Lung (tissue), 12 donors: ENCODE results near the gene RNU5D-1. TPM values are rescaled to one million over a fixed set of nuclear protein-coding genes. Genes with fewer than 3 reads are reported as not detected.

Experiments
- ATAC-seq: fragments of 200-7000 bp; cut with Tn5 transposase; one replicate; pipeline ENCODE4 v1.9.1; 2020; ENCODE audit warnings: moderate number of reproducible peaks; ENCODE audit not compliant: insufficient read depth, low FRiP score
- DNase-seq, 3 donors: peaks; one replicate each; pipeline ENCODE4 v3.0.0-alpha.2; 2013 to 2017
- H3K27ac ChIP-seq, 2 donors: one replicate each; pipeline ENCODE4 v1.5.1; 2013; ENCODE audit warnings: mild to moderate bottlenecking in 2 of 2, moderate library complexity in 2 of 2, control low read depth in 1 of 2, inconsistent platforms in 1 of 2, low read depth in 1 of 2, low read length in 1 of 2
- H3K27me3 ChIP-seq, 3 donors: one replicate each; pipeline ENCODE4 v1.5.1; 2013; ENCODE audit warnings: low read length in 2 of 3; ENCODE audit not compliant: control insufficient read depth in 3 of 3, insufficient read depth in 3 of 3
- H3K36me3 ChIP-seq, 4 donors: one replicate each; pipeline ENCODE4 v1.5.1; 2013; ENCODE audit warnings: low read length in 4 of 4, mild to moderate bottlenecking in 1 of 4, moderate library complexity in 1 of 4; ENCODE audit not compliant: control insufficient read depth in 4 of 4, insufficient read depth in 4 of 4
- H3K4me1 ChIP-seq, 5 donors: one replicate each; pipeline ENCODE4 v1.5.1; 2013; ENCODE audit warnings: low read length in 5 of 5, mild to moderate bottlenecking in 2 of 5, moderate library complexity in 1 of 5; ENCODE audit not compliant: control insufficient read depth in 5 of 5, insufficient read depth in 5 of 5
- H3K4me3 ChIP-seq: one replicate; pipeline ENCODE4 v1.5.1; 2013; ENCODE audit warnings: mild to moderate bottlenecking, control low read depth, moderate library complexity
- H3K9ac ChIP-seq, 2 donors: one replicate each; pipeline ENCODE4 v1.5.1; 2013; ENCODE audit warnings: low read length in 2 of 2, control low read depth in 1 of 2; ENCODE audit not compliant: insufficient read depth in 1 of 2
- H3K9me3 ChIP-seq, 4 donors: one replicate each; pipeline ENCODE4 v1.5.1; 2013; ENCODE audit warnings: low read length in 3 of 4, mild to moderate bottlenecking in 1 of 4, moderate library complexity in 1 of 4; ENCODE audit not compliant: control insufficient read depth in 4 of 4, insufficient read depth in 3 of 4
- WGBS, 2 donors: extraction: QIAGEN DNeasy Blood & Tissue Kit; methylation state at CpG; one replicate each; pipeline ENCODE4 v1.1.7; 2013; 5-methylcytosine and 5-hydroxymethylcytosine counted together
- polyA plus RNA-seq, 2 donors: library from polyadenylated mRNA; stranded (reverse); fragments of 200-250 nt; gene quantifications; one replicate each; pipeline ENCODE4 v1.2.1, GENCODE V29; 2013
- total RNA-seq, 2 donors: library from RNA; depleted of rRNA in 1 of 2; stranded (reverse); fragments of >200 nt in 1 of 2; gene quantifications; one replicate each; pipeline ENCODE4 v1.2.1, GENCODE V29; 2014 to 2021
- TF ChIP-seq, protein P1 (sequence below): IDR thresholded peaks from 2 replicates; pipeline ENCODE4 v1.5.1; 2012; ENCODE audit warnings: mild to moderate bottlenecking; ENCODE audit errors: control extremely low read depth, extremely low read depth
- donor health status: control.
- donor health status: control.
- donor health status: Bipolar disorder and iron deficiency.
- donor health status: healthy.
- donor health status: DM: yes; HTN: yes; CAD: no.

The RNU5D-1 gene
- total and polyA plus RNA-seq, 4 donors = not detected

DNA sequence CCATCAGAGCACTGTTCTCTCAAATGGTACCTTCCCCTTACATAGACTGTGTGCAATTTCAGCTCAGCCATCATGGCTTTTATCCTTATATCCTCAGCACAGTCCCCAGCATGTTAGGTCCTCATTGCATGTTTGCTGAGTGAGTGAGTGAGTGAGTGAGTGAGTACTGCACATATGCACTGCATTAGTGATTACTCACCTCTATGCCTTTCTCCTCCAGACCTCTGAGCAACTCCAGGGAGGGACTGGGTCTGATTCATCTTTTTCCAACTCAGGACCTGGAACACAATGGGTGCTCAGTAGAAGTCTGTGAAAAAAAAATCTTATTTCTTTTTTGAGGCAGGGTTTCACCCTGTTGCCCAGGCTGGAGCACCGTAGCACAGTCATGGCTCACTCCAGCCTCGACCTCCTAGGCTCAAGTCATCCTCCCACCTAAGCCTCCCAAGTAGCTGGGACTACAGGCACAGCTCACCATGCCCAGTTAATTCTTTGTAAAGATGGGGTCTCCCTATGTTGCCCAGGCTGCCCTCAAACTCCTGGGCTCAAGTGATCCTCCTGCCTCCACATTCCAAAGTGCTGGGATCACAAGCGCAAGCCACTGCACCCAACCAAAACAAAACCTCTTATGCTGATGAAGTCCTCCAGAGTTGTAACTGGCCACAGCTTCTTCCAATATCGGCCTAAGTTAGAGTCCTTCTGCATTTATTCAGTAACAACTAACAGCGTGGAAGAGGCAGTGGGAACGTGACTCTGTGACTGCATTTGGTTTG lies 23.7 kb downstream of the RNU5D-1 start:
- Histone ChIP-seq H3K36me3 (no peaks in the 10 kb centered on the region), H3K27ac (no peak overlapping the region), H3K4me3 (no peak overlapping the region), H3K27me3 (no peaks in the 10 kb centered on the region), H3K9me3 (peaks cover 0 to 3% (median 0%) of the 10 kb centered on the region in 4 donors), H3K4me1 (peaks cover 0 to 4% (median 0%) of the 10 kb centered on the region in 5 donors), H3K9ac (no peak overlapping the region)
- DNase-seq = no peak
- 92 to 94% methylated on average over 6 of the region's 6 CpGs for WGBS, 2 donors
- TF ChIP-seq, protein P1, sequence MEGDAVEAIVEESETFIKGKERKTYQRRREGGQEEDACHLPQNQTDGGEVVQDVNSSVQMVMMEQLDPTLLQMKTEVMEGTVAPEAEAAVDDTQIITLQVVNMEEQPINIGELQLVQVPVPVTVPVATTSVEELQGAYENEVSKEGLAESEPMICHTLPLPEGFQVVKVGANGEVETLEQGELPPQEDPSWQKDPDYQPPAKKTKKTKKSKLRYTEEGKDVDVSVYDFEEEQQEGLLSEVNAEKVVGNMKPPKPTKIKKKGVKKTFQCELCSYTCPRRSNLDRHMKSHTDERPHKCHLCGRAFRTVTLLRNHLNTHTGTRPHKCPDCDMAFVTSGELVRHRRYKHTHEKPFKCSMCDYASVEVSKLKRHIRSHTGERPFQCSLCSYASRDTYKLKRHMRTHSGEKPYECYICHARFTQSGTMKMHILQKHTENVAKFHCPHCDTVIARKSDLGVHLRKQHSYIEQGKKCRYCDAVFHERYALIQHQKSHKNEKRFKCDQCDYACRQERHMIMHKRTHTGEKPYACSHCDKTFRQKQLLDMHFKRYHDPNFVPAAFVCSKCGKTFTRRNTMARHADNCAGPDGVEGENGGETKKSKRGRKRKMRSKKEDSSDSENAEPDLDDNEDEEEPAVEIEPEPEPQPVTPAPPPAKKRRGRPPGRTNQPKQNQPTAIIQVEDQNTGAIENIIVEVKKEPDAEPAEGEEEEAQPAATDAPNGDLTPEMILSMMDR = no peak
- ATAC-seq = no peak

- no peaks in the 10 kb centered on the region for H3K27me3 ChIP-seq
- no peak overlapping the region for H3K9ac ChIP-seq
- 87 to 93% methylated on average over 2 of the region's 2 CpGs for WGBS, 2 donors
- no peak for DNase-seq
- no peaks in the 10 kb centered on the region for H3K36me3 ChIP-seq
- H3K9me3 ChIP-seq = peaks cover 0 to 3% (median 0%) of the 10 kb centered on the region in 4 donors
- H3K4me1 ChIP-seq = peaks cover 0 to 4% (median 1%) of the 10 kb centered on the region in 5 donors
- TF ChIP-seq, protein P1 = no peak
- no peak overlapping the region for H3K4me3 ChIP-seq
- no peak overlapping the region for H3K27ac ChIP-seq
- no peak for ATAC-seq
Observed at GRCh38 chr1:44705938-44706337, 25.0 kb downstream of the RNU5D-1 start.

GRCh38 chr1:44705470-44705869 lies 25.5 kb downstream of the RNU5D-1 start:
- WGBS, 2 donors = 69 to 74% methylated on average over 6 of the region's 6 CpGs
- ATAC-seq = no peak
- H3K9ac ChIP-seq = no peak overlapping the region
- no peak overlapping the region for H3K27ac ChIP-seq
- H3K4me3 ChIP-seq = no peak overlapping the region
- peaks cover 0 to 4% (median 1%) of the 10 kb centered on the region in 5 donors for H3K4me1 ChIP-seq
- H3K9me3 ChIP-seq = peaks cover 0 to 3% (median 0%) of the 10 kb centered on the region in 4 donors
- TF ChIP-seq, protein P1 = no peak
- no peaks in the 10 kb centered on the region for H3K36me3 ChIP-seq
- H3K27me3 ChIP-seq = no peaks in the 10 kb centered on the region
- no peak for DNase-seq
